ENCODE results near the gene SPINK5.

SPINK5 gene

DNA sequence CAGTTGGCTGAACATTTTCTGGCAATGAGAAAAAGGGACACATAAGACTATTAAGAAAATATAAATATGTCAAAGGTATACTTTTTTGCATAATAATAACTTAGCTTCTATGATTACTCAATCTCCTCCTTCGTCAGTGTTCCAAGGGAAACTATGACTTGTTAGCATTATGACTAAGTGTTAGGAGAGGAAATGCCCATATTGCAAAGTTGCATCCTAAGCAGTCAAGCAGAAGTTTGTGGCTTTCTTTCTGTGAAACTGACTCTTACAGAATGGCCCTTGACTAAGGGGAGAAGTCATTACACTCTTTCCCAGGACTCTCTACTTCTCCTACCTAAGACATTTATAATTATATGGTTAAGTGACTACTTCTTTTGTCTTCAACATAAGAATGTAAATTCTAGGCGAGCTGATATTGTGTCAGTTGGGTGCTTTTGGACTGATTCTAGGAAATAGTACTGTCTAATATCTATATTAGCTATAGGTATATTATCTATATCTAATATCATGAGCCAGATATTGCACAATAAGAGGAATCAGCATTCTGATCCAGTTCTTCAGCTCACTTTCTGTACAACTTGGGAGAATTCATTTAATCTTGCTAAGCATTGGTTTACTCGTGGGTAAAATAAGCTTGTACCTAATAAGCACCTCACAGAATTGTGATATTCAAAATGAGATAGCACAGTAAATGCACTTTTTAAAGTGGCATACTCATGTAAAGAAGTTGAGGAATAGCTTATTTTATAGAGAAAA is 122.6 kb downstream of the SPINK5 start:
- no peak for DNase-seq (ENCODE audit: extremely low read depth, low read depth)
- TF ChIP-seq, protein P1, sequence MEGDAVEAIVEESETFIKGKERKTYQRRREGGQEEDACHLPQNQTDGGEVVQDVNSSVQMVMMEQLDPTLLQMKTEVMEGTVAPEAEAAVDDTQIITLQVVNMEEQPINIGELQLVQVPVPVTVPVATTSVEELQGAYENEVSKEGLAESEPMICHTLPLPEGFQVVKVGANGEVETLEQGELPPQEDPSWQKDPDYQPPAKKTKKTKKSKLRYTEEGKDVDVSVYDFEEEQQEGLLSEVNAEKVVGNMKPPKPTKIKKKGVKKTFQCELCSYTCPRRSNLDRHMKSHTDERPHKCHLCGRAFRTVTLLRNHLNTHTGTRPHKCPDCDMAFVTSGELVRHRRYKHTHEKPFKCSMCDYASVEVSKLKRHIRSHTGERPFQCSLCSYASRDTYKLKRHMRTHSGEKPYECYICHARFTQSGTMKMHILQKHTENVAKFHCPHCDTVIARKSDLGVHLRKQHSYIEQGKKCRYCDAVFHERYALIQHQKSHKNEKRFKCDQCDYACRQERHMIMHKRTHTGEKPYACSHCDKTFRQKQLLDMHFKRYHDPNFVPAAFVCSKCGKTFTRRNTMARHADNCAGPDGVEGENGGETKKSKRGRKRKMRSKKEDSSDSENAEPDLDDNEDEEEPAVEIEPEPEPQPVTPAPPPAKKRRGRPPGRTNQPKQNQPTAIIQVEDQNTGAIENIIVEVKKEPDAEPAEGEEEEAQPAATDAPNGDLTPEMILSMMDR (IDR thresholded peaks at IDR 0.05; ENCODE audit: low read depth, low read length, missing control alignments) = no peak
- no peak overlapping the region for H3K4me3 ChIP-seq (replicated peaks; ENCODE audit: low read depth, low read length)
